ENCODE data around the gene LRP2. TPM values are rescaled to one million over a fixed set of nuclear protein-coding genes. Genes with fewer than 3 reads are reported as not detected.

The LRP2 gene
- polyA plus RNA-seq, 2 of the 4 experiments (the other 2 are of a cell fraction), result 0.04 TPM; not detected in 1

DNA sequence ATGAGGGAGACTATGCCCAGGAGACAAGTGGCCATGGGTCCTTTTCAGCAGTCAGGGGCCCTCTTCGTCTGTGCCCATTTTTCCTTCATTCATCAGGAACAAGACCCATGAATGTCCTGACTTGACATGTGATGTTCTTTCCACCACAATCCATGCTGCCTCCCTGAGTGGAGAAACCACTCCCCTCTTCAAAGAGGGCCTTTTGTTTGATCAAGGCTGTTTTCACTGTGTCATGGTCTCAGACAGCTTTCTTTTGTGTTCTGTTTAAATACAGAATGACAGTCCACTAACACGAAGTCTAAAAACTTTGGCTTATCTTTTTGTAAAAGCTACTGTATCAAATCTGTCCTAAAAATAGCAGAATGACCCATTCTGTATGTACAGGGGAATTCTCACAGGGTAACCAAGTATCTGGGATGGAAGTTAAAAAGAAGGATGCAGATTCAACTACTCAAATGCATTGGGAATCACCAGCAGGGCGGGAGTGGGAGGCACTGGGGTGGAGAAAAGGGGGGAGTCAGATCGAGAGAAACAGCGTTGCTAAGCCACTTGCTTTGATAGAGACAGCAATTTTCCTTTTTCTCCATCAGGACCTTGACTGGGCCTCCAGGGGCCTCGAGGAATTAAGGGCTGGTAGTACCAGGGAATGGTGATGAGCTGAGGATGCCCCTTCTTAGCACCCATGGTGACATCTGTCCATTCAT, 13.9 kb downstream of the LRP2 start:
- TF ChIP-seq EP300 (IDR thresholded peaks at IDR 0.05), result no peak
- TF ChIP-seq JUNB (IDR thresholded peaks at IDR 0.05), result no peak
- TF ChIP-seq JUN (IDR thresholded peaks at IDR 0.05), result no peak
- TF ChIP-seq RFX5 (IDR thresholded peaks at IDR 0.05), result no peak
- TF ChIP-seq HEYL (CRISPR knock-in tag; IDR thresholded peaks at IDR 0.05), result no peak
- TF ChIP-seq PHF8 (IDR thresholded peaks at IDR 0.05; ENCODE audit: borderline replicate concordance, low read depth), result no peak
- TF ChIP-seq CBX2 (IDR thresholded peaks at IDR 0.05; ENCODE audit: borderline replicate concordance, low read depth), result no peak
- TF ChIP-seq PBX3 (IDR thresholded peaks at IDR 0.05), result no peak
- TF ChIP-seq, protein P1, sequence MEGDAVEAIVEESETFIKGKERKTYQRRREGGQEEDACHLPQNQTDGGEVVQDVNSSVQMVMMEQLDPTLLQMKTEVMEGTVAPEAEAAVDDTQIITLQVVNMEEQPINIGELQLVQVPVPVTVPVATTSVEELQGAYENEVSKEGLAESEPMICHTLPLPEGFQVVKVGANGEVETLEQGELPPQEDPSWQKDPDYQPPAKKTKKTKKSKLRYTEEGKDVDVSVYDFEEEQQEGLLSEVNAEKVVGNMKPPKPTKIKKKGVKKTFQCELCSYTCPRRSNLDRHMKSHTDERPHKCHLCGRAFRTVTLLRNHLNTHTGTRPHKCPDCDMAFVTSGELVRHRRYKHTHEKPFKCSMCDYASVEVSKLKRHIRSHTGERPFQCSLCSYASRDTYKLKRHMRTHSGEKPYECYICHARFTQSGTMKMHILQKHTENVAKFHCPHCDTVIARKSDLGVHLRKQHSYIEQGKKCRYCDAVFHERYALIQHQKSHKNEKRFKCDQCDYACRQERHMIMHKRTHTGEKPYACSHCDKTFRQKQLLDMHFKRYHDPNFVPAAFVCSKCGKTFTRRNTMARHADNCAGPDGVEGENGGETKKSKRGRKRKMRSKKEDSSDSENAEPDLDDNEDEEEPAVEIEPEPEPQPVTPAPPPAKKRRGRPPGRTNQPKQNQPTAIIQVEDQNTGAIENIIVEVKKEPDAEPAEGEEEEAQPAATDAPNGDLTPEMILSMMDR (IDR thresholded peaks at IDR 0.05), result no peak
- no peak for TF ChIP-seq SREBF2 (IDR thresholded peaks at IDR 0.05)
- TF ChIP-seq MAFK (IDR thresholded peaks at IDR 0.05; ENCODE audit: partially characterized antibody), result no peak
- TF ChIP-seq GATA3 (IDR thresholded peaks at IDR 0.05; ENCODE audit: borderline replicate concordance), result no peak
- TF ChIP-seq, protein P2, sequence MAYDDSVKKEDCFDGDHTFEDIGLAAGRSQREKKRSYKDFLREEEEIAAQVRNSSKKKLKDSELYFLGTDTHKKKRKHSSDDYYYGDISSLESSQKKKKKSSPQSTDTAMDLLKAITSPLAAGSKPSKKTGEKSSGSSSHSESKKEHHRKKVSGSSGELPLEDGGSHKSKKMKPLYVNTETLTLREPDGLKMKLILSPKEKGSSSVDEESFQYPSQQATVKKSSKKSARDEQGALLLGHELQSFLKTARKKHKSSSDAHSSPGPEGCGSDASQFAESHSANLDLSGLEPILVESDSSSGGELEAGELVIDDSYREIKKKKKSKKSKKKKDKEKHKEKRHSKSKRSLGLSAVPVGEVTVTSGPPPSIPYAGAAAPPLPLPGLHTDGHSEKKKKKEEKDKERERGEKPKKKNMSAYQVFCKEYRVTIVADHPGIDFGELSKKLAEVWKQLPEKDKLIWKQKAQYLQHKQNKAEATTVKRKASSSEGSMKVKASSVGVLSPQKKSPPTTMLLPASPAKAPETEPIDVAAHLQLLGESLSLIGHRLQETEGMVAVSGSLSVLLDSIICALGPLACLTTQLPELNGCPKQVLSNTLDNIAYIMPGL (CRISPR knock-in tag; IDR thresholded peaks at IDR 0.05; ENCODE audit: borderline replicate concordance), result no peak
- no peak for TF ChIP-seq RNF2 (IDR thresholded peaks at IDR 0.05; ENCODE audit: borderline replicate concordance, low read depth)
- TF ChIP-seq POLR2AphosphoS2 (conservative IDR thresholded peaks at IDR 0.05; ENCODE audit: low read length), result no peak
- no peak for TF ChIP-seq FOSL2 (IDR thresholded peaks at IDR 0.05)
- no peak for TF ChIP-seq FOSL2 (CRISPR knock-in tag; IDR thresholded peaks at IDR 0.05)
- Histone ChIP-seq H3K4me1 (no peaks in the 10 kb centered on the region), H3K4me2 (no peak overlapping the region), H3K4me3 (no peak overlapping the region), H3K9me3 (no peaks in the 10 kb centered on the region), H3K27ac (no peak overlapping the region)
- DNase-seq (ENCODE audit: low read depth in 1 of 2, low spot score in 1 of 2) (no peak), FAIRE-seq (no peak), ATAC-seq (no peak)
- POLR2A ChIA-PET, result no interaction called here
- CTCF ChIA-PET, result no interaction called here
- 19% methylated on average over 6 of the region's 6 CpGs for WGBS (ENCODE audit: missing lambda C conversion rate)

DNA sequence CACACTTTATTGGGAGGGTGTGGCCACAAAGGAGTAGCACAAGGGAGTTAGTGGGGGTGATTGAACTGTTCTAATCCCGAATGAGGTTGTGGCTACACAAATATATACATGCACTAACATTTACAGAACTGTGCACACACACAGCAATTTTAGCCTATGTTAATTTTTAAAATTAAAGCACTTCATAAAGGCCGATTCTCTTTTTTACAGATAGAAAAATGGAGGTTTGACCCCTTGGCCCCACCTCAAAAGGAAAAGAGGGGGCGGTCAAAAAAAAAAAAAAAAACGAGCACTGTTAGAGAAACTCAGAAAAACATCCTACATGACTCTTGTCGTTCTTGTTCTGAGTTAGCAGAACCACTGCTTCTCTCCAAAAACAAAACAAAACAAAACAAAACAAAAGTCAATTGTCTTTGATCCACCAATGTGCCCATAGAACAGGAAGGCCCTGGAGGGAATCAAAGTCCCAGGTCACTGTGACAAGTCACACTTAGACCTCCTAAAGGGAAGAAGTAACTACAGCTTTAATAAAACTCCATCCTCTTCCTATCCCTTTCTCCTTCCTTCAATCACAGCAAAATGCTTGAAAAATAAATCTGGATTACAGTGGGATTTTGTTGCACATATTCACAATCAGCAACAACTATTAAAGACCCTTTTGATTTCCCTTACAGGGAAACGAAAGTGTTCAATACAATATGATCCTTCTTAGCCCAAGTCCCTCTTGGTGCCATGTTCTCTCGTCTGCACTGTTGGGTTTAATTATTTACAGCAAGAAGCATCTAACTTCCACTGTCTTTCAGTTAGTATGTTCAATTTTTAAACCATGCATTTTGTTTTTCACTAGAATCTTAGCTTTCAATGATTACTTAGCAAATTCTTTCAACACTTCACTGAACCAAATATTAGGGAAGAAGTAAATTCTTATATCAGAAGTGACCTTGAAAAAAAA, 16.6 kb downstream of the LRP2 start:
- H3K4me2 ChIP-seq, result no peak overlapping the region
- ATAC-seq, result no peak
- 12% methylated on average over 7 of the region's 7 CpGs for WGBS (ENCODE audit: missing lambda C conversion rate)
- no peak for DNase-seq (ENCODE audit: low read depth in 1 of 2, low spot score in 1 of 2)
- no peak overlapping the region for H3K27ac ChIP-seq
- ChIA-PET POLR2A (no interaction called here), CTCF (no interaction called here)
- H3K4me3 ChIP-seq, result no peak overlapping the region
- H3K9me3 ChIP-seq, result no peaks in the 10 kb centered on the region
- TF ChIP-seq ELK1 (IDR thresholded peaks at IDR 0.05; ENCODE audit: low read depth, low read length), result no peak
- H3K4me1 ChIP-seq, result no peaks in the 10 kb centered on the region
- no peak for FAIRE-seq
